Activated CD8-positive, alpha-beta memory T cell treated with anti-CD3 and anti-CD28 coated beads, Interleukin-2, amount 50 U/mL, for 1 hour (primary cell): ENCODE measurements around the gene SLC25A22.

Experiments used
- DNase-seq: peaks from one replicate; pipeline ENCODE4 v3.0.0-alpha.2; 2020; ENCODE audit errors: extremely low read depth

SLC25A22 gene

GRCh38 chr11:821512-822371, 23.7 kb upstream of the SLC25A22 start:
- DNase-seq: no peak

GRCh38 chr11:820655-821511, 22.8 kb upstream of the SLC25A22 start:
- no peak for DNase-seq

GRCh38 chr11:819943-820649, 22.0 kb upstream of the SLC25A22 start:
- peak; percentile 90 for DNase-seq

- peak; percentile 70 for DNase-seq
These were observed 21.2 kb upstream of the SLC25A22 start for GRCh38 chr11:819129-819931.

- DNase-seq: no peak
These were observed 20.5 kb upstream of the SLC25A22 start, which contains the start of gene PNPLA2 for GRCh38 chr11:818396-819128. TSS of gene PNPLA2 (plus strand) at chr11:818914. CDS start at chr11:819719, 805 bp downstream.

GRCh38 chr11:816433-816779, 18.3 kb upstream of the SLC25A22 start:
- no peak for DNase-seq

GRCh38 chr11:815675-816432, 17.8 kb upstream of the SLC25A22 start:
- no peak for DNase-seq

- no peak for DNase-seq
These were observed 15.5 kb upstream of the SLC25A22 start for GRCh38 chr11:813456-814096.

- DNase-seq: no peak
These were observed 15.0 kb upstream of the SLC25A22 start for GRCh38 chr11:813072-813455.

GRCh38 chr11:812390-812789, 14.3 kb upstream of the SLC25A22 start:
- DNase-seq: no peak

GRCh38 chr11:811446-812245, 13.6 kb upstream of the SLC25A22 start:
- DNase-seq: no peak

- DNase-seq: no peak
These were observed 12.0 kb upstream of the SLC25A22 start for GRCh38 chr11:810040-810567.

- DNase-seq: peak; percentile 90
These were observed 11.4 kb upstream of the SLC25A22 start, which contains the start of gene RPLP2 for GRCh38 chr11:809287-810039. TSS of gene RPLP2 (plus strand) at chr11:809967. CDS start at chr11:810235, 268 bp downstream.

- no peak for DNase-seq
These were observed 10.6 kb upstream of the SLC25A22 start for GRCh38 chr11:808427-809286.

GRCh38 chr11:804599-804964, 6.5 kb upstream of the SLC25A22 start:
- DNase-seq: no peak

- no peak for DNase-seq
These were observed 5.9 kb upstream of the SLC25A22 start for GRCh38 chr11:803770-804598.
